ENCODE measurements around the gene ILK. TPM values are rescaled to one million over a fixed set of nuclear protein-coding genes. Genes with fewer than 3 reads are reported as not detected.

The ILK gene
- total RNA-seq, 5 donors from 2014 or later (not counting 1 experiment from before 2014, with no cell fraction given), result 49.3 to 111 (median 99.4) TPM

DNA sequence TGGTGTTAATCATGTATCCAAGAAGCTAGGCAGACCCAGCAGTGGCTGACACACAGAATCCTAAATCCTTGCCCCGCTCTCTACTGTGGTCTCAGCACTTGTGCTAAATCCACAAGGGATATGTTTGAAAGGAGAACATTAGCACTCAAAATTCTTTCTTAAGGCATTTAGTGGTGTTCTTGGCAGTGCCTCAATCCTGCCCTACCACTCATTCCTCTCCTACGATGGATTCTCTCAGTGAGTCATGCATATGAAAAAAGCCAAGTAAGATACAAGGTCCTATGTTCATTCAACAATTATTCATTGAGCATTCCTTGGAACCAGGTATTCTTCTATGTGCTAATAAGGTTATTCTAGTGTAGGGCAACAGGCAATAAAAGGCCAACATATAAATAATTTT, 31.4 kb upstream of the ILK start:
- H3K4me3 Mint-ChIP-seq, result no peak overlapping the region
- no peaks in the 10 kb centered on the region for H3K9me3 ChIP-seq
- no peak overlapping the region for H3K4me3 ChIP-seq (ENCODE audit: control insufficient read depth in 1 of 2, extremely low read depth in 1 of 2, low read length in 1 of 2)
- ChIA-PET POLR2A (interaction anchor here in 1 of 2 donors (0.5 kb wide), 1 partner anchor 17 kb away, joined by 3 read pairs; no protein-coding TSS in a partner anchor), CTCF (no interaction called here)
- H3K4me1 Mint-ChIP-seq, result peaks cover 0 to 7% (median 0%) of the 10 kb centered on the region in 3 donors
- H3K27me3 Mint-ChIP-seq, result no peaks in the 10 kb centered on the region
- H3K36me3 ChIP-seq (ENCODE audit: control insufficient read depth in 2 of 2, extremely low read depth in 1 of 2, insufficient read depth in 1 of 2, low read length in 1 of 2), result peaks cover 0 to 5% of the 10 kb centered on the region in 2 donors
- no peaks in the 10 kb centered on the region for H3K27me3 ChIP-seq (replicated peaks in 1 of 2; ENCODE audit: control insufficient read depth in 2 of 2, extremely low read depth in 1 of 2, insufficient read depth in 2 of 2, low read length in 1 of 2)
- ATAC-seq (replicated peaks in 1 of 4), result no peak
- DNase-seq, result no peak
- no peak overlapping the region for H3K27ac Mint-ChIP-seq
- H3K27ac ChIP-seq (ENCODE audit: low read length), result no peak overlapping the region
- peaks cover 15% of the 10 kb centered on the region for H3K36me3 Mint-ChIP-seq
- H3K9me3 Mint-ChIP-seq, result no peaks in the 10 kb centered on the region
- WGBS (ENCODE audit: insufficient coverage), result no CpG with 5 or more reads among the region's 2 CpGs
- no peaks in the 10 kb centered on the region for H3K4me1 ChIP-seq (ENCODE audit: control insufficient read depth in 1 of 2, extremely low read depth in 1 of 2, insufficient read depth in 2 of 2, low read length in 2 of 2)

DNA sequence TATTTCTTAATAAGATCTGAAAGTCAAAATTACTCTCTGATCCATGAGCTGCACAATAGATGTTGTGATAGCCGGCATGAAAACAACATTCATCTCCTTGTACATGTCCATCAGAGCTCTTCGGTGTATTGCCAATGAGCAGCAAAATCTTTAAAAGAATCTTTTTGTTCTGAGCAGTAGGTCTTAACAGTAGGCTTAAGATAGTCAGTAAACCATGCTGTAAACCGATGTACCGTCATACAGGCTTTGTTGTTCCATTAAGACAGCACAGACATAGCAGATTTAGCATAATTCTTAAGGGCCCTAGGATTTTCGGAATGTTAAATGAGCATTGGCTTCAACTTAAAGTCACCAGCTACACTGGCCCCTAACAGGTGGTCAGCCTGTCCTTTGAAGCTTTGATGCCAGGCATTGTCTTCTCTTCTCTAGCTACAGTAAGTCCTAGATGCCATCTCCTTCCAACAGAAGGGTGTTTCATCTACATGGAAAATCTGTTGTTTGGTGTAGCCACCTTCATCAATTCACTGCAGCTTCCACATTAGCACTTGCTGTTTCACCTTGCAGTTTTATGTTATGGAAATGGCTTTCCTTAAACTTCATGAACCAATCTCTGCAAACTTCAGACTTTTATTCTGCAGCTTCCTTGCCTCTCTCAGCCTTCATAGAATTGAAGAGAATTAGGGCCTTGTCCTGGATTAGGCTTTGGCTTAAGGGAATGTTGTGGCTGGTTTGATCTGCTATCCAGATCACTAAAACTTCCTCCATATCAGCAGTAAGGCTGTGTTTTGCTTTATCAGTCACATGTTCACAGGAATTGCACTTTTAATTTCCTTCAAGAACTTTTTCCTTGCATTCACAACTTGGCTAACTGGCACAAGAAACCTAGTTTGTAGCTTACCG, 28.5 kb upstream of the ILK start:
- Histone ChIP-seq H3K27me3 (replicated peaks in 1 of 2; ENCODE audit: control insufficient read depth in 2 of 2, extremely low read depth in 1 of 2, insufficient read depth in 2 of 2, low read length in 1 of 2) (no peaks in the 10 kb centered on the region), H3K36me3 (ENCODE audit: control insufficient read depth in 2 of 2, extremely low read depth in 1 of 2, insufficient read depth in 1 of 2, low read length in 1 of 2) (no peaks in the 10 kb centered on the region), H3K9me3 (no peaks in the 10 kb centered on the region), H3K4me3 (ENCODE audit: control insufficient read depth in 1 of 2, extremely low read depth in 1 of 2, low read length in 1 of 2) (no peak overlapping the region), H3K27ac (ENCODE audit: low read length) (no peak overlapping the region), H3K4me1 (ENCODE audit: control insufficient read depth in 1 of 2, extremely low read depth in 1 of 2, insufficient read depth in 2 of 2, low read length in 2 of 2) (no peaks in the 10 kb centered on the region)
- H3K36me3 Mint-ChIP-seq, result peaks cover 11% of the 10 kb centered on the region
- H3K4me1 Mint-ChIP-seq, result peaks cover 0 to 7% (median 0%) of the 10 kb centered on the region in 3 donors
- WGBS (ENCODE audit: insufficient coverage), result 100% methylated on average over 1 of the region's 6 CpGs
- ATAC-seq (replicated peaks in 1 of 4) (no peak), DNase-seq (no peak)
- no peak overlapping the region for H3K4me3 Mint-ChIP-seq
- ChIA-PET POLR2A (no interaction called here), CTCF (no interaction called here)
- H3K27ac Mint-ChIP-seq, result no peak overlapping the region
- H3K27me3 Mint-ChIP-seq, result no peaks in the 10 kb centered on the region
- H3K9me3 Mint-ChIP-seq, result no peaks in the 10 kb centered on the region

DNA sequence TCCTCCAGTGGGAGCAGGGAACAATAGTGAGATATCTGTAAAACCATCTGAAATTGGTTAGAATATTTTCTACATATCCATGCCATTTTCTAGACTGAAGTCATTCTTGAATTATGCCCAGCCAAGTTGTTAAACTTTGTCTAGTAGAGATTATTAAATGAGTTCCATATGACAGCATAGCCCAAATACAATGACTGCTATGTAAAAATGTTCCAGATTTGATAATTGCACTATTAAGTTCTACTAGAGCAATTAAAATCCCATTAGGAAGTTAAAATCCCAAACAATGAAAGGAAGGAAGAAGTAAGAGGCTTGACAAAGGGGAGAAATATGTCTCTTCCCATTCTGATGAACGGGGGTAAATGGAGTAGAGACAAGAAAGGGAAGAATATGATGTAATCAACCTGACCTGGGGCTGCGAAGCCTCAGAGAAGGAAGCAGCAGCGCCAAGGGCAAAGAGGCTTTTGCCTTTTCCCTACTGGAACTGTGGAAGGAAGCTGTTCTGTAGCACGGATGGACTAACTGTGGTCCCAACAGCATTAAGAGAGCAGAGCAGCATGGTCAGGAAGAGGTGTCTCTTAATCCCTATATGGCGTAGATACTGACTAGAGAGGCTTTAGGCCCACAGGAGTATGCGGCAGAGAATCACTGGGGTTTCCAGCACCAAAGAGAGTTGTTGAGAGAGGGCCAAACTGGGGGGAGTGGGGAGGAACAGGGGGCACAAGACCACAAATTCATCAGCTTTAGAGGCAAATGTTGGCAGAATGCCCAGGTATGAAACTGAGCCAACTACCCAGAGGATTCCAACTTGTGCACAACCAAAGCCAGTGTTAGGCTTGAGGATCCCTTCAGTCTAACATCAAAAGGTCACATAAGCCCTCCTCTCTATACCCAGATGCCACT, 26.9 kb upstream of the ILK start:
- no peak overlapping the region for H3K4me3 ChIP-seq (ENCODE audit: control insufficient read depth in 1 of 2, extremely low read depth in 1 of 2, low read length in 1 of 2)
- H3K27me3 Mint-ChIP-seq, result no peaks in the 10 kb centered on the region
- peaks cover 13% of the 10 kb centered on the region for H3K36me3 Mint-ChIP-seq
- H3K9me3 Mint-ChIP-seq, result no peaks in the 10 kb centered on the region
- no peak overlapping the region for H3K27ac ChIP-seq (ENCODE audit: low read length)
- H3K36me3 ChIP-seq (ENCODE audit: control insufficient read depth in 2 of 2, extremely low read depth in 1 of 2, insufficient read depth in 1 of 2, low read length in 1 of 2), result no peaks in the 10 kb centered on the region
- peaks cover 0 to 7% (median 0%) of the 10 kb centered on the region in 3 donors for H3K4me1 Mint-ChIP-seq
- WGBS (ENCODE audit: insufficient coverage), result 84% methylated on average over 5 of the region's 6 CpGs
- no peak overlapping the region for H3K27ac Mint-ChIP-seq
- ChIA-PET CTCF (no interaction called here), POLR2A (interaction anchor here in 1 of 2 donors (0.7 kb wide), 1 partner anchor 324 kb away, joined by 3 read pairs; no protein-coding TSS in a partner anchor)
- no peaks in the 10 kb centered on the region for H3K27me3 ChIP-seq (replicated peaks in 1 of 2; ENCODE audit: control insufficient read depth in 2 of 2, extremely low read depth in 1 of 2, insufficient read depth in 2 of 2, low read length in 1 of 2)
- no peaks in the 10 kb centered on the region for H3K9me3 ChIP-seq
- DNase-seq, result no peak
- H3K4me1 ChIP-seq (ENCODE audit: control insufficient read depth in 1 of 2, extremely low read depth in 1 of 2, insufficient read depth in 2 of 2, low read length in 2 of 2), result no peaks in the 10 kb centered on the region
- no peak for ATAC-seq (replicated peaks in 1 of 4)
- H3K4me3 Mint-ChIP-seq, result no peak overlapping the region

DNA sequence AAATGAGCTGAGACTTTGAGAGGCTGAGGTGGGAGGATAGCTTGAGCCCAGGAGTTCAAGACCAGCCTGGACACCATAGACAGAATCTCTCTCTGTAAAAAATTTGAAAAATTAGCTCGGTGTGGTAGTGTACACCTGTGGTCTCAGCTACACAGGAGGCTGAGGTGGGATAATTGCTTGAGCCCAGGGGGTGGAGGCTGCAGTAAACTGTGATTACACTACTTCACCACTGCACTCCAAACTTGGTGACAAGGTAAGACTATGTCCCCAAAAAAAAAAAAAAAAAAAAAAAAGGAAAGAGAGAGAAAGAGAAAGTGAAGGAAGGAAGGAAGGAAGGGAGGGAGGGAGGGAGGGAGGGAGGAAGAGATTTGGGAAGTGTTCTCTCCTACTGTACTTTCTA, 25.4 kb upstream of the ILK start:
- Histone ChIP-seq H3K4me1 (ENCODE audit: control insufficient read depth in 1 of 2, extremely low read depth in 1 of 2, insufficient read depth in 2 of 2, low read length in 2 of 2) (no peaks in the 10 kb centered on the region), H3K36me3 (ENCODE audit: control insufficient read depth in 2 of 2, extremely low read depth in 1 of 2, insufficient read depth in 1 of 2, low read length in 1 of 2) (no peaks in the 10 kb centered on the region), H3K9me3 (peaks cover under 1% of the 10 kb centered on the region), H3K27ac (ENCODE audit: low read length) (no peak overlapping the region), H3K27me3 (replicated peaks in 1 of 2; ENCODE audit: control insufficient read depth in 2 of 2, extremely low read depth in 1 of 2, insufficient read depth in 2 of 2, low read length in 1 of 2) (no peaks in the 10 kb centered on the region), H3K4me3 (ENCODE audit: control insufficient read depth in 1 of 2, extremely low read depth in 1 of 2, low read length in 1 of 2) (no peak overlapping the region)
- Mint-ChIP-seq H3K4me3 (no peak overlapping the region), H3K4me1 (peaks cover 0 to 7% (median 0%) of the 10 kb centered on the region in 3 donors), H3K27ac (no peak overlapping the region), H3K27me3 (no peaks in the 10 kb centered on the region), H3K9me3 (peaks cover 0 to 10% (median 4%) of the 10 kb centered on the region in 3 donors), H3K36me3 (peaks cover 22% of the 10 kb centered on the region)
- WGBS (ENCODE audit: insufficient coverage), result no CpG with 5 or more reads among the region's 1 CpG
- no peak for DNase-seq
- ChIA-PET CTCF (interaction anchor here (0.7 to 1.0 kb wide), 2 partner anchors 9 to 215 kb away, joined by 3 read pairs; no protein-coding TSS in a partner anchor), POLR2A (no interaction called here)
- ATAC-seq (replicated peaks in 1 of 4), result no peak

DNA sequence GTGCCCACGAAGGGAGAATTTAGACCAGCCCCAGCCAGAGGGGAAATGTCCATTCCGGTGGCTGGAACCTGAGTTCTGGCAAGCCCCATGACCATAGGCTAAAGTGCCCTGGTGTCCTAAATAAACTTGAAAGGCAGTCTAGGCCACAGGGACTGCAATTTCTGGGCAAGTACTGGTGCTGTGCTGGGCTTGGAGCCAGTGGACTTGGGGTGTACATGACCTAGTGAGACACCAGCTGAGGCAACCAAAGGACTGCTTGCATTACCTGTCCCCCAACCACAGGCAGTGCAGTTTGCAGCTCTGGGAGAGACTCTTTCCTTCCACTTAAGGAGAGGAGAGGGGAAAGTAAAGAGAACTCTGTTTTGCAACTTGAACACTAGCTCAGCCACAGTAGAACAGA, 23.9 kb upstream of the ILK start:
- ATAC-seq (replicated peaks in 1 of 4) (no peak), DNase-seq (no peak)
- Mint-ChIP-seq H3K9me3 (peaks cover 0 to 25% (median 18%) of the 10 kb centered on the region in 3 donors), H3K27ac (no peak overlapping the region), H3K4me1 (peaks cover 0 to 7% (median 0%) of the 10 kb centered on the region in 3 donors), H3K4me3 (no peak overlapping the region), H3K27me3 (no peaks in the 10 kb centered on the region), H3K36me3 (peaks cover 35% of the 10 kb centered on the region)
- ChIA-PET CTCF (no interaction called here), POLR2A (no interaction called here)
- Histone ChIP-seq H3K27ac (ENCODE audit: low read length) (no peak overlapping the region), H3K36me3 (ENCODE audit: control insufficient read depth in 2 of 2, extremely low read depth in 1 of 2, insufficient read depth in 1 of 2, low read length in 1 of 2) (no peaks in the 10 kb centered on the region), H3K4me3 (ENCODE audit: control insufficient read depth in 1 of 2, extremely low read depth in 1 of 2, low read length in 1 of 2) (no peak overlapping the region), H3K4me1 (ENCODE audit: control insufficient read depth in 1 of 2, extremely low read depth in 1 of 2, insufficient read depth in 2 of 2, low read length in 2 of 2) (no peaks in the 10 kb centered on the region), H3K27me3 (replicated peaks in 1 of 2; ENCODE audit: control insufficient read depth in 2 of 2, extremely low read depth in 1 of 2, insufficient read depth in 2 of 2, low read length in 1 of 2) (no peaks in the 10 kb centered on the region), H3K9me3 (peaks cover 7% of the 10 kb centered on the region)
- no CpG with 5 or more reads among the region's 2 CpGs for WGBS (ENCODE audit: insufficient coverage)

DNA sequence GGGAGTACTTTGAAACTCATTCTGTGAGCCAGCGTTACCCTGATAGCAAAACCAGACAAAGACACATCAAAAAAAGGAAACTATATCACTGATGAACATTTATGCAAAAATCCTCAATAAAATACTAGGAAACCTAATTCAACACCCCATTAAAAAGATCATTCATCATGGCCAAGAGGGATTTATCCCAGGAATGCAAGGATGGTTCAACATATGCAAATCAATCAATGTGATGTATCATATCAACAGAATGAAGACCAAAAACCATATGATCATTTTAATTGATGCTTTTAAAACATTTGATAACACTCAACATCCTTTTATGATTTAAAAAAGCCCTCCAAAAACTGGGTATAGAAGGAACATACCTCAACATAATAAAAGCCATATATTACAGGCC, 20.0 kb upstream of the ILK start:
- no peak overlapping the region for H3K4me3 Mint-ChIP-seq
- no peak for DNase-seq

More for the DNA sequence above, 20.0 kb upstream of the ILK start:
- Mint-ChIP-seq H3K27ac (no peak overlapping the region), H3K9me3 (peaks cover 0 to 29% (median 20%) of the 10 kb centered on the region in 3 donors), H3K27me3 (no peaks in the 10 kb centered on the region), H3K36me3 (peaks cover 45% of the 10 kb centered on the region), H3K4me1 (no peaks in the 10 kb centered on the region)
- Histone ChIP-seq H3K36me3 (ENCODE audit: control insufficient read depth in 2 of 2, extremely low read depth in 1 of 2, insufficient read depth in 1 of 2, low read length in 1 of 2) (peaks cover 0 to 4% of the 10 kb centered on the region in 2 donors), H3K4me3 (ENCODE audit: control insufficient read depth in 1 of 2, extremely low read depth in 1 of 2, low read length in 1 of 2) (no peak overlapping the region), H3K27ac (ENCODE audit: low read length) (no peak overlapping the region), H3K4me1 (ENCODE audit: control insufficient read depth in 1 of 2, extremely low read depth in 1 of 2, insufficient read depth in 2 of 2, low read length in 2 of 2) (no peaks in the 10 kb centered on the region), H3K27me3 (replicated peaks in 1 of 2; ENCODE audit: control insufficient read depth in 2 of 2, extremely low read depth in 1 of 2, insufficient read depth in 2 of 2, low read length in 1 of 2) (no peaks in the 10 kb centered on the region), H3K9me3 (peaks cover 7% of the 10 kb centered on the region)
- ChIA-PET CTCF (interaction anchor here in 1 of 2 donors (0.6 kb wide), 1 partner anchor 154 kb away, joined by 9 read pairs; no protein-coding TSS in a partner anchor), POLR2A (interaction anchor here in 1 of 2 donors (0.6 kb wide), 1 partner anchor 58 kb away, joined by 6 read pairs; no protein-coding TSS in a partner anchor)
- WGBS (ENCODE audit: insufficient coverage), result no CpG with 5 or more reads among the region's 1 CpG
- no peak for ATAC-seq (replicated peaks in 1 of 4)
